HepG2 (cell line): ENCODE results near the gene FGFR3. TPM values are rescaled to one million over a fixed set of nuclear protein-coding genes. Genes with fewer than 3 reads are reported as not detected.
A peak's percentile ranks its signal among the peaks of the same experiment; 100 is the strongest.

Experiments used
- ARID2 ChIP-seq: sonication (generic); formaldehyde crosslinking; IDR thresholded peaks from 2 replicates; pipeline ENCODE4 v1.8.1; 2022; ENCODE audit warnings: mild to moderate bottlenecking, missing genetic modification reagents, borderline replicate concordance
- CENPX ChIP-seq: sonication (generic); formaldehyde crosslinking; IDR thresholded peaks from 2 replicates; pipeline ENCODE4 v1.9.0; 2021; ENCODE audit warnings: mild to moderate bottlenecking, missing genetic modification reagents, moderate library complexity
- ERF ChIP-seq: IDR thresholded peaks from 2 replicates; pipeline ENCODE4 v1.6.1; 2018; ENCODE audit warnings: missing biosample characterization, missing genetic modification reagents
- HINFP ChIP-seq: sonication (generic); formaldehyde crosslinking; IDR thresholded peaks from 2 replicates; pipeline ENCODE4 v1.4.0; 2020; ENCODE audit warnings: low read depth, mild to moderate bottlenecking, missing genetic modification reagents
- HNRNPL ChIP-seq: fragments of 200-400 bp; formaldehyde crosslinking; IDR thresholded peaks from 2 replicates; pipeline ENCODE4 v1.6.1; 2017; ENCODE audit warnings: mild to moderate bottlenecking, low read depth, low read length
- MTA3 ChIP-seq: sonication (generic); formaldehyde crosslinking; IDR thresholded peaks from 2 replicates; pipeline ENCODE4 v1.4.0; 2020; ENCODE audit warnings: missing genetic modification reagents
- RCOR2 ChIP-seq: IDR thresholded peaks from 2 replicates; pipeline ENCODE4 v1.6.1; 2016; ENCODE audit warnings: missing biosample characterization, missing genetic modification reagents
- SP140L ChIP-seq: sonication (generic); formaldehyde crosslinking; IDR thresholded peaks from 2 replicates; pipeline ENCODE4 v1.4.0; 2020; ENCODE audit warnings: missing genetic modification reagents, borderline replicate concordance
- ZBTB8A ChIP-seq: sonication (generic); formaldehyde crosslinking; IDR thresholded peaks from 2 replicates; pipeline ENCODE4 v1.4.0; 2020; ENCODE audit warnings: mild to moderate bottlenecking, low read depth, missing genetic modification reagents, borderline replicate concordance
- ZEB1 ChIP-seq: IDR thresholded peaks from 2 replicates; pipeline ENCODE4 v1.6.1; 2012; ENCODE audit warnings: mild to moderate bottlenecking, low read depth, inconsistent platforms; ENCODE audit not compliant: insufficient replicate concordance
- ZFY ChIP-seq: sonication (generic); formaldehyde crosslinking; IDR thresholded peaks from 2 replicates; pipeline ENCODE4 v1.4.0; 2020; ENCODE audit warnings: missing genetic modification reagents
- ZNF619 ChIP-seq: sonication (generic); formaldehyde crosslinking; IDR thresholded peaks from 2 replicates; pipeline ENCODE4 v1.4.0; 2020; ENCODE audit warnings: mild to moderate bottlenecking, missing genetic modification reagents
- polyA plus RNA-seq, 8 experiments: library from polyadenylated mRNA; depleted of rRNA in 3 of 8; stranded (reverse) in 7 of 8; unstranded in 1 of 8; fragments of >200 nt; fragmentation: Illumina TruSeq in 4 of 8; extraction: Trizol in 4 of 8; gene quantifications; 2 replicates each; pipeline versions ENCODE4 v1.2.1 to v1.2.3, GENCODE V29; 2011 to 2016; ENCODE audit warnings: low read depth in 4 of 8, missing spikeins in 1 of 8, mixed read lengths in 1 of 8; ENCODE audit not compliant: insufficient read depth in 1 of 8
- total RNA-seq, 5 experiments: library from RNA; depleted of rRNA; stranded (reverse); fragments of >200 nt; fragmentation: Illumina TruSeq; extraction: Trizol; gene quantifications; 2 replicates each; pipeline ENCODE4 v1.2.3, GENCODE V29; 2016; ENCODE audit warnings: low read depth in 1 of 5
- TF ChIP-seq, protein P1 (sequence below): sonication (generic); formaldehyde crosslinking; IDR thresholded peaks from 2 replicates; pipeline ENCODE4 v1.9.0; 2022; ENCODE audit warnings: missing genetic modification reagents, mild to moderate bottlenecking, borderline replicate concordance
- TF ChIP-seq, protein P2 (sequence below): sonication (generic); formaldehyde crosslinking; IDR thresholded peaks from 2 replicates; pipeline ENCODE4 v1.5.0; 2020; ENCODE audit warnings: mild to moderate bottlenecking, missing genetic modification reagents, borderline replicate concordance
- TF ChIP-seq, protein P3 (sequence below): sonication (generic); formaldehyde crosslinking; IDR thresholded peaks from 2 replicates; pipeline ENCODE4 v1.5.0; 2020; ENCODE audit warnings: mild to moderate bottlenecking, missing genetic modification reagents

FGFR3 gene
- total and polyA plus RNA-seq, 2 of the 13 experiments (the other 11 are each of a cell fraction or from before 2014, with no cell fraction given), result 103 to 109 TPM

DNA sequence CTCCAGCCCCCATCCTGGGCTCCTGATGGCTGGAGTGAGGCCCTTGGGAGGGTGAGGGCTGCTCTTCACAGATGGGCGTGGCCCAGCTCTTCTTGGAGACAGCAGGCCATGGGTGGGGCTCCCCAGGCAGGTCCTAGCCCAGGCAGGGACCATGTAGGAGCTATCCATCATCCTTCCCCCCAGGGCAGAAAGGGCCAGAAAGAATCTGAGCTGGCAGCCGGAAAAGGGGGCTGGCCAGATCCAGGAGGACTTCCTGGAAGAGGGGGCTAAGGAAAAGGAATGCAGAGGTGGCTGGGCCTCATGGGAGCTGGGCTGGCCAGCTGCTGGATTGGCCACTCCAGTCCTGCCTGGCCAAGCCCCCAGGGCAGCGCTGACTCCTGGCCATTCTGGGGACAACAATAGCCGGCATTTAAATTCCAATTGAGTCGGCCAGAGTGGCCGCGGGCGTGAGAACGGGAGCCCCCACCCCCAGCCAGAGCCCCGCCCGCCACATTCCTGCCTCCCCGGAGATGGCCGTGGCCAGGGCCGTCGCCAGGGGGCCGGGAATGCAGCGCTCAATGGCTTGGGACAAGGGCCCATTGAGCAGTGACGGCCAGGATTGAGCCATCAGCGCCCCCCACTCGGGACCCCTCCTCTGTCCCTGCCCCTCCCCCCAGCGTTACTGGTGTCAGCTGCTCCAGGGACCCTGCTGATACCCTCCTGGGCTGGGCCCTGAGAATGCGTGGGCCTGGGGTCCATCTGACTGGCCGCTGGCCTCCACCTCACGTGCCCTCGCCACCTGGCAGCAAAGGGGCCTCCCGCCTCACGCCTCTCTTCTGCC, 15.1 kb upstream of the FGFR3 start (continued):
- TF ChIP-seq ERF, result peak; percentile 54; the same call in 1 of the 2 replicates
- TF ChIP-seq RCOR2 (CRISPR knock-in tag), result peak; percentile 91
- TF ChIP-seq, protein P1, sequence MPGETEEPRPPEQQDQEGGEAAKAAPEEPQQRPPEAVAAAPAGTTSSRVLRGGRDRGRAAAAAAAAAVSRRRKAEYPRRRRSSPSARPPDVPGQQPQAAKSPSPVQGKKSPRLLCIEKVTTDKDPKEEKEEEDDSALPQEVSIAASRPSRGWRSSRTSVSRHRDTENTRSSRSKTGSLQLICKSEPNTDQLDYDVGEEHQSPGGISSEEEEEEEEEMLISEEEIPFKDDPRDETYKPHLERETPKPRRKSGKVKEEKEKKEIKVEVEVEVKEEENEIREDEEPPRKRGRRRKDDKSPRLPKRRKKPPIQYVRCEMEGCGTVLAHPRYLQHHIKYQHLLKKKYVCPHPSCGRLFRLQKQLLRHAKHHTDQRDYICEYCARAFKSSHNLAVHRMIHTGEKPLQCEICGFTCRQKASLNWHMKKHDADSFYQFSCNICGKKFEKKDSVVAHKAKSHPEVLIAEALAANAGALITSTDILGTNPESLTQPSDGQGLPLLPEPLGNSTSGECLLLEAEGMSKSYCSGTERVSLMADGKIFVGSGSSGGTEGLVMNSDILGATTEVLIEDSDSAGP (CRISPR knock-in tag), result no peak
- TF ChIP-seq, protein P2, sequence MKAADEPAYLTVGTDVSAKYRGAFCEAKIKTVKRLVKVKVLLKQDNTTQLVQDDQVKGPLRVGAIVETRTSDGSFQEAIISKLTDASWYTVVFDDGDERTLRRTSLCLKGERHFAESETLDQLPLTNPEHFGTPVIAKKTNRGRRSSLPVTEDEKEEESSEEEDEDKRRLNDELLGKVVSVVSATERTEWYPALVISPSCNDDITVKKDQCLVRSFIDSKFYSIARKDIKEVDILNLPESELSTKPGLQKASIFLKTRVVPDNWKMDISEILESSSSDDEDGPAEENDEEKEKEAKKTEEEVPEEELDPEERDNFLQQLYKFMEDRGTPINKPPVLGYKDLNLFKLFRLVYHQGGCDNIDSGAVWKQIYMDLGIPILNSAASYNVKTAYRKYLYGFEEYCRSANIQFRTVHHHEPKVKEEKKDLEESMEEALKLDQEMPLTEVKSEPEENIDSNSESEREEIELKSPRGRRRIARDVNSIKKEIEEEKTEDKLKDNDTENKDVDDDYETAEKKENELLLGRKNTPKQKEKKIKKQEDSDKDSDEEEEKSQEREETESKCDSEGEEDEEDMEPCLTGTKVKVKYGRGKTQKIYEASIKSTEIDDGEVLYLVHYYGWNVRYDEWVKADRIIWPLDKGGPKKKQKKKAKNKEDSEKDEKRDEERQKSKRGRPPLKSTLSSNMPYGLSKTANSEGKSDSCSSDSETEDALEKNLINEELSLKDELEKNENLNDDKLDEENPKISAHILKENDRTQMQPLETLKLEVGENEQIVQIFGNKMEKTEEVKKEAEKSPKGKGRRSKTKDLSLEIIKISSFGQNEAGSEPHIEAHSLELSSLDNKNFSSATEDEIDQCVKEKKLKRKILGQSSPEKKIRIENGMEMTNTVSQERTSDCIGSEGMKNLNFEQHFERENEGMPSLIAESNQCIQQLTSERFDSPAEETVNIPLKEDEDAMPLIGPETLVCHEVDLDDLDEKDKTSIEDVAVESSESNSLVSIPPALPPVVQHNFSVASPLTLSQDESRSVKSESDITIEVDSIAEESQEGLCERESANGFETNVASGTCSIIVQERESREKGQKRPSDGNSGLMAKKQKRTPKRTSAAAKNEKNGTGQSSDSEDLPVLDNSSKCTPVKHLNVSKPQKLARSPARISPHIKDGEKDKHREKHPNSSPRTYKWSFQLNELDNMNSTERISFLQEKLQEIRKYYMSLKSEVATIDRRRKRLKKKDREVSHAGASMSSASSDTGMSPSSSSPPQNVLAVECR (CRISPR knock-in tag), result peak; percentile 39; the same call in 1 of the 2 replicates
- TF ChIP-seq ZBTB8A (CRISPR knock-in tag), result 0 out of 2 replicates have a peak, but pooled peaks have one; percentile 45
- no peak for TF ChIP-seq ARID2 (CRISPR knock-in tag)
- TF ChIP-seq HNRNPL, result peak; percentile 21; the same call in 1 of the 2 replicates
- peak; percentile 44 for TF ChIP-seq ZFY (CRISPR knock-in tag)
- TF ChIP-seq HINFP (CRISPR knock-in tag), result no peak
- TF ChIP-seq, protein P3, sequence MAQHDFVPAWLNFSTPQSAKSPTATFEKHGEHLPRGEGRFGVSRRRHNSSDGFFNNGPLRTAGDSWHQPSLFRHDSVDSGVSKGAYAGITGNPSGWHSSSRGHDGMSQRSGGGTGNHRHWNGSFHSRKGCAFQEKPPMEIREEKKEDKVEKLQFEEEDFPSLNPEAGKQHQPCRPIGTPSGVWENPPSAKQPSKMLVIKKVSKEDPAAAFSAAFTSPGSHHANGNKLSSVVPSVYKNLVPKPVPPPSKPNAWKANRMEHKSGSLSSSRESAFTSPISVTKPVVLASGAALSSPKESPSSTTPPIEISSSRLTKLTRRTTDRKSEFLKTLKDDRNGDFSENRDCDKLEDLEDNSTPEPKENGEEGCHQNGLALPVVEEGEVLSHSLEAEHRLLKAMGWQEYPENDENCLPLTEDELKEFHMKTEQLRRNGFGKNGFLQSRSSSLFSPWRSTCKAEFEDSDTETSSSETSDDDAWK, result no peak
- no peak for TF ChIP-seq SP140L (CRISPR knock-in tag)
- no peak for TF ChIP-seq MTA3
- TF ChIP-seq CENPX (CRISPR knock-in tag), result no peak
- TF ChIP-seq ZEB1, result no peak
- TF ChIP-seq ZNF619 (CRISPR knock-in tag), result no peak
